CD4-positive, alpha-beta T cell (primary cell): ENCODE measurements around the gene TSHZ2. TPM values are rescaled to one million over a fixed set of nuclear protein-coding genes. Genes with fewer than 3 reads are reported as not detected.

Experiments
- ATAC-seq: fragments of 200-7000 bp; cut with Tn5 transposase; one replicate; pipeline ENCODE4 v1.10.0; 2022; ENCODE audit warnings: mild to moderate bottlenecking; ENCODE audit not compliant: poor library complexity
- CTCF ChIA-PET: fragments of 350-600 bp; sonication (Branson Sonifier 250); formaldehyde crosslinking; loops from one replicate; lab custom pipeline; 2021; ENCODE audit warnings: antibody characterized with exemption, inconsistent platforms; lab: Charles Lee
- POLR2A ChIA-PET: fragments of 350-600 bp; sonication (Branson Sonifier 250); formaldehyde crosslinking; loops from one replicate; lab custom pipeline; 2021; ENCODE audit warnings: antibody characterized with exemption, inconsistent platforms; lab: Charles Lee
- DNase-seq, 14 experiments: peaks; one replicate each; pipeline ENCODE4 v3.0.0-alpha.2; 2013 to 2020; ENCODE audit warnings: mixed read lengths in 2 of 14
- H3K27ac ChIP-seq, 2 donors: one replicate each; pipeline versions ENCODE4 v1.5.1 to v1.7.0; 2013; ENCODE audit warnings: low read length in 2 of 2, low read depth in 1 of 2, mild to moderate bottlenecking in 1 of 2
- H3K27me3 ChIP-seq, 2 experiments: 1 replicate in 1 of 2; 2 replicates in 1 of 2; pipeline versions ENCODE4 v1.6.1 to v1.7.0; 2013; ENCODE audit warnings: low read length in 2 of 2, control low read depth in 1 of 2, mild to moderate bottlenecking in 1 of 2, moderate library complexity in 1 of 2; ENCODE audit not compliant: insufficient read depth in 2 of 2, control insufficient read depth in 1 of 2
- H3K36me3 ChIP-seq: one replicate; pipeline ENCODE4 v1.6.1; 2013; ENCODE audit warnings: low read length, control low read depth; ENCODE audit not compliant: insufficient read depth
- H3K4me1 ChIP-seq: one replicate; pipeline ENCODE4 v1.6.1; 2013; ENCODE audit warnings: low read length, control low read depth; ENCODE audit not compliant: insufficient read depth
- H3K4me3 ChIP-seq: one replicate; pipeline ENCODE4 v1.5.1; 2013; ENCODE audit warnings: mild to moderate bottlenecking, low read length, moderate library complexity
- H3K9me3 ChIP-seq, 2 experiments: 1 replicate in 1 of 2; 2 replicates in 1 of 2; pipeline versions ENCODE4 v1.6.1 to v1.7.0; 2013; ENCODE audit warnings: low read length in 2 of 2, mild to moderate bottlenecking in 2 of 2, control low read depth in 1 of 2, moderate library complexity in 1 of 2; ENCODE audit not compliant: control insufficient read depth in 1 of 2, insufficient read depth in 1 of 2
- H3K27ac Mint-ChIP-seq: one replicate; pipeline ENCODE4 v1.8.0; 2020; ENCODE audit warnings: mixed read lengths
- H3K27me3 Mint-ChIP-seq: one replicate; pipeline ENCODE4 v1.8.0; 2021; ENCODE audit warnings: mixed read lengths
- H3K36me3 Mint-ChIP-seq: one replicate; pipeline ENCODE4 v1.8.0; 2021; ENCODE audit warnings: low read depth, mixed read lengths
- H3K4me1 Mint-ChIP-seq: one replicate; pipeline ENCODE4 v1.8.0; 2021; ENCODE audit warnings: low read depth, mixed read lengths
- H3K4me3 Mint-ChIP-seq: one replicate; pipeline ENCODE4 v1.8.0; 2020; ENCODE audit warnings: mild to moderate bottlenecking, mixed read lengths
- H3K9me3 Mint-ChIP-seq: one replicate; pipeline ENCODE4 v1.8.0; 2020; ENCODE audit warnings: mixed read lengths
- CTCF ChIP-seq: fragments of 200-600 bp; IDR thresholded peaks from one replicate; pipeline ENCODE4 v1.8.0; 2022; ENCODE audit warnings: antibody characterized with exemption, mild to moderate bottlenecking
- intact Hi-C, 2 experiments: fragments of 100-400 bp; cut with DNase I in 1 of 2; cut with micrococcal nuclease in 1 of 2; formaldehyde crosslinking; loops; one replicate each; pipeline versions ENCODE4 v1.15.1 to v1.9.0; 2023 to 2025; cut with DNase I, micrococcal nuclease
- total RNA-seq, 174 experiments: library from RNA in 2 of 174; stranded (reverse) in 2 of 174; gene quantifications; one replicate each; pipeline ENCODE4 v1.2.3 and lab custom pipeline; 2021 to 2026

TSHZ2 gene
- total RNA-seq, 2 experiments from 2014 or later: 26.1 to 27.4 TPM

GRCh38 chr20:53053595-53053994, 81.4 kb downstream of the TSHZ2 start:
- no peak overlapping the region for H3K27ac Mint-ChIP-seq
- CTCF ChIA-PET: no interaction called here
- POLR2A ChIA-PET: no interaction called here

GRCh38 chr20:53055367-53056067, 83.4 kb downstream of the TSHZ2 start:
- peaks cover 2% of the 10 kb centered on the region for H3K9me3 Mint-ChIP-seq
- no peak overlapping the region for H3K4me3 Mint-ChIP-seq
- Histone ChIP-seq H3K4me1 (no peaks in the 10 kb centered on the region), H3K36me3 (no peaks in the 10 kb centered on the region), H3K27ac (no peak overlapping the region), H3K4me3 (no peak overlapping the region), H3K27me3 (no peaks in the 10 kb centered on the region), H3K9me3 (no peaks in the 10 kb centered on the region)
- no peak for ATAC-seq
- DNase-seq: no peak
- no peaks in the 10 kb centered on the region for H3K27me3 Mint-ChIP-seq
- no peak for TF ChIP-seq CTCF
- ChIA-PET POLR2A (no interaction called here), CTCF (no interaction called here)
- intact Hi-C loops: no loop called here
- H3K4me1 Mint-ChIP-seq: peaks cover 10% of the 10 kb centered on the region
- no peak overlapping the region for H3K27ac Mint-ChIP-seq
- H3K36me3 Mint-ChIP-seq: peaks cover 5% of the 10 kb centered on the region

More at GRCh38 chr20:53053595-53053994, 81.4 kb downstream of the TSHZ2 start:
- Histone ChIP-seq H3K36me3 (no peaks in the 10 kb centered on the region), H3K27me3 (no peaks in the 10 kb centered on the region), H3K9me3 (no peaks in the 10 kb centered on the region), H3K4me3 (no peak overlapping the region), H3K4me1 (no peaks in the 10 kb centered on the region), H3K27ac (no peak overlapping the region)
- peaks cover 2% of the 10 kb centered on the region for H3K9me3 Mint-ChIP-seq
- no peak overlapping the region for H3K4me3 Mint-ChIP-seq
- no peaks in the 10 kb centered on the region for H3K27me3 Mint-ChIP-seq
- DNase-seq (no peak), ATAC-seq (no peak)
- H3K36me3 Mint-ChIP-seq: peaks cover 5% of the 10 kb centered on the region
- no peak for TF ChIP-seq CTCF
- intact Hi-C loops: no loop called here
- no peaks in the 10 kb centered on the region for H3K4me1 Mint-ChIP-seq

- no peaks in the 10 kb centered on the region for H3K4me1 ChIP-seq
- no peaks in the 10 kb centered on the region for H3K27me3 ChIP-seq
- H3K9me3 ChIP-seq: no peaks in the 10 kb centered on the region
- Mint-ChIP-seq H3K27me3 (no peaks in the 10 kb centered on the region), H3K9me3 (peaks cover 2% of the 10 kb centered on the region), H3K4me3 (no peak overlapping the region), H3K27ac (no peak overlapping the region), H3K36me3 (peaks cover 5% of the 10 kb centered on the region), H3K4me1 (peaks cover 30% of the 10 kb centered on the region)
- H3K36me3 ChIP-seq: no peaks in the 10 kb centered on the region
- ChIA-PET CTCF (no interaction called here), POLR2A (no interaction called here)
- intact Hi-C loops: no loop called here
- TF ChIP-seq CTCF: no peak
- H3K27ac ChIP-seq: no peak overlapping the region
- ATAC-seq (no peak), DNase-seq (no peak)
- no peak overlapping the region for H3K4me3 ChIP-seq
Observed at GRCh38 chr20:53057579-53057978, 85.4 kb downstream of the TSHZ2 start.
